Endothelial cell (in vitro differentiated cells): ENCODE measurements around the gene GFAP. TPM values are rescaled to one million over a fixed set of nuclear protein-coding genes. Genes with fewer than 3 reads are reported as not detected.

Source experiments
- DNase-seq: peaks from one replicate; pipeline ENCODE4 v3.0.0; 2021; ENCODE audit warnings: low spot score
- H3K27ac Mint-ChIP-seq: one replicate; pipeline ENCODE4 v1.8.0; 2021; ENCODE audit warnings: mixed read lengths, inconsistent platforms; ENCODE audit not compliant: unreplicated experiment
- H3K27me3 Mint-ChIP-seq: one replicate; pipeline ENCODE4 v1.8.0; 2021; ENCODE audit warnings: mild to moderate bottlenecking, moderate library complexity, mixed read lengths, inconsistent platforms; ENCODE audit not compliant: unreplicated experiment
- H3K36me3 Mint-ChIP-seq: one replicate; pipeline ENCODE4 v1.8.0; 2021; ENCODE audit warnings: mild to moderate bottlenecking, low read depth, mixed read lengths, inconsistent platforms; ENCODE audit not compliant: unreplicated experiment
- H3K4me1 Mint-ChIP-seq: one replicate; pipeline ENCODE4 v1.8.0; 2021; ENCODE audit warnings: mild to moderate bottlenecking, mixed read lengths, inconsistent platforms; ENCODE audit not compliant: unreplicated experiment
- H3K4me3 Mint-ChIP-seq: one replicate; pipeline ENCODE4 v1.8.0; 2021; ENCODE audit warnings: mild to moderate bottlenecking, mixed read lengths, inconsistent platforms; ENCODE audit not compliant: unreplicated experiment
- H3K9me3 Mint-ChIP-seq: one replicate; pipeline ENCODE4 v1.8.0; 2021; ENCODE audit warnings: mixed read lengths, inconsistent platforms; ENCODE audit not compliant: unreplicated experiment
- CTCF ChIP-seq: fragments of 200-600 bp; sonication (generic); IDR thresholded peaks from one replicate; pipeline ENCODE4 v1.5.0; 2021; ENCODE audit warnings: antibody characterized with exemption; ENCODE audit not compliant: unreplicated experiment
- total RNA-seq: library from RNA; stranded (reverse); fragmentation: NEBNext Ultra II Directional; extraction: Animal tissue kit (Norgen Biotek cat#: 25700); gene quantifications from one replicate; pipeline ENCODE4 v1.2.1, GENCODE V29; 2021; ENCODE audit not compliant: unreplicated experiment

Gene GFAP
- total RNA-seq, 1 donor from 2014 or later, result not detected

DNA sequence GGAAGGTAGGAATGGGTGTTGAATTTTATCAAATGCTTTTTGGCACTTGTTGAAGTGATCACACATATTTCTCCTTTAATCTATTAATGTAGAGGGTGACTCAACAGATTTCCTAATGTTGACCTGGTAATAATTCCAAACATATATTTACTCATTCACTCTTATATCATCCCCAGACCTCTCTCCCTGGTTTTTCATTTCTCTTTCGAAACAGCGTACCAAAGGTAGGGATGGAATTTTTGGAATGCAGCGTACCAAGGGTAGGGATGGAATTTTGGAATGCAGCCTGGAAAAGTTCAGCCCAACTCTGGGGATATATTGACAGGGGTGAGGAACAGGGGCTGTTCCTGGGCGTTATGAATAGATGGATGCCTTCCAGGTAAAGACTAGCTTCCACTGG is 25.0 kb upstream of the GFAP start:
- H3K9me3 Mint-ChIP-seq, result no peaks in the 10 kb centered on the region
- no peaks in the 10 kb centered on the region for H3K36me3 Mint-ChIP-seq
- H3K27me3 Mint-ChIP-seq, result no peaks in the 10 kb centered on the region
- TF ChIP-seq CTCF, result no peak
- no peak overlapping the region for H3K4me3 Mint-ChIP-seq
- no peaks in the 10 kb centered on the region for H3K4me1 Mint-ChIP-seq
- no peak overlapping the region for H3K27ac Mint-ChIP-seq
- no peak for DNase-seq

DNA sequence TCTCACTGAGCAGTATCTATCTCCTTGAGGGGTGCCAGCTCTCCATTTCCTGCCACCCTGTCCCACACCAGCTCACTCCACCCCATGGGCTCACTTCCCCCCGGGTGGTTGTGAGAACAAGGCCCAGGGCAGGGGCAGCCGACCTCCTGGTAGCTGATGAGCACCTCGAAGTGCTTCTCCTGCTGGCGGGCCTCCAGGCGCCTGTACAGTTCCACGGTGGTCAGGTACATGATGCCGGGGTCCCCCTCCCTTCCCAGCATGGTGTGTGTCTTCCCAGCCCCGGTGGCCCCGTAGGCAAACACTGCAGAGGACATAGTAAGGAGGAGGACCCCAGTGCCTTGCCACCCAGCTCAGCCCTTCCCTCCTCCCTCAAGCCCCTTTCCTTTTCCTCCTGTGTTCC is 19.8 kb upstream of the GFAP start:
- Mint-ChIP-seq H3K27ac (no peak overlapping the region), H3K9me3 (no peaks in the 10 kb centered on the region), H3K36me3 (peaks cover under 1% of the 10 kb centered on the region), H3K4me1 (no peaks in the 10 kb centered on the region), H3K4me3 (no peak overlapping the region), H3K27me3 (peaks cover 4% of the 10 kb centered on the region)
- DNase-seq, result no peak
- no peak for TF ChIP-seq CTCF

DNA sequence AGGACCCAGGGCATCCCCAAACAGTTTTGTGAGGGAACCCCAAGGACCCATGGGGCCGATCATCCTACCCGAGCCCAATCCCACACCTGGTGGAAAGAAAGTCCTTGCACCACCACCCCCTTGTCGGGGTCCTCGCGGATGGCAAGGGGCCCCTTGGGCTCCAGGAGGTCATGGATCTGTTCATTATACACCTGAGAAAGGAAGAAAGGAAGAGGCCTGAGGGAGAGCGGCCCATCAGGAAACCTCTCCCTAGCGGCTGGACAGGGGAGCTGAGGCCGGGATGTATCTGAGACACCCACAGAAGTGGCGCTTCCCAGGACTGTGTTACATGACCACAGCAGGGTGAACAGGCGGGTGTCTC is 19.4 kb upstream of the GFAP start:
- no peaks in the 10 kb centered on the region for H3K9me3 Mint-ChIP-seq
- peaks cover 5% of the 10 kb centered on the region for H3K36me3 Mint-ChIP-seq
- no peaks in the 10 kb centered on the region for H3K4me1 Mint-ChIP-seq
- no peak overlapping the region for H3K27ac Mint-ChIP-seq
- no peak for TF ChIP-seq CTCF
- H3K4me3 Mint-ChIP-seq, result no peak overlapping the region
- DNase-seq, result no peak
- peaks cover 4% of the 10 kb centered on the region for H3K27me3 Mint-ChIP-seq

DNA sequence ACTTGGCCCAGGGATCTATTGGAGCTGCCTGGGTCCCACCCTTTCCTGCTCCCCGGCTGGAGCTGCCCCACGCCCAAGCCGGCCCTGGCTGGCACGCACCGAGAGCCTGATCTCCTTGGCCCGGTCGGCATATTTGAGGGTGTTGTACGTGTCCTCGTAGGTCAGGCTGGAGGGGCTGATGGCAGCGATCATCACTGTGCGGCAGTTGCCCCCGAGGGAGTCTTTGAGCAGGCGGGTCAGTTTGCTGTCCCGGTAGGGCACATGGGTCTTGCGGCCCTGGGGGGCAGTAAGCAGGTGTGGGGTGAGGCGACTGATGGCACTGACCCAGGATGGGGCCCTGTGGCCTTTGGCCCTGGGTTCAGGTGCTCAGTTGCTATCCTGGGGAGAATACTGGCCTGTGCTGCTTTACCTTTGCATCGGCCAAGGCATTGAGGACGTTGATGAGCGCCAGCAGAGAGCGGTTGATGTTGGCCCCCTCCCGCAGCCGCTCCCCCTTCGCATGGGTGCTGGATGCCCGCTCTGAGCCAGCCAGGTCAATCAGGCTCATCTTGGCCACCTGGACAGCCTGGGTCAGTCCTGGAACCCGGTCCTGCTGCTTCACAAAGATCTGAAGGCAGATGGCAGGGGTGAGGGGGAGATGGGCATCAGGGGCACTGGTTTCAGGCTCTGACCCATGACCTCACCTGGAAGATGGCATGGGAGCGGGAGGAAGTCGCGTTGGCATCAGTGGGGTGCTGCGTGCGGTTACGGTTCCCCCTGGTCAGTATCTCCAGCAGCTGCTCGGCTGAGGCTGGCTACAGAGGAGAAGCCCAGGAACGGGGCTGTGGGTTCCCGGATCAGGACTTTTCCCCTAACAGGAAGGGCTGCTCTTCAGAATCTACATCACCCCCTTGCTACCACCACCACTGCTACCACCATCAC is 18.8 kb upstream of the GFAP start:
- Mint-ChIP-seq H3K36me3 (peaks cover 9% of the 10 kb centered on the region), H3K9me3 (no peaks in the 10 kb centered on the region)

More for the DNA sequence above, 18.8 kb upstream of the GFAP start:
- no peak for TF ChIP-seq CTCF
- no peak overlapping the region for H3K27ac Mint-ChIP-seq
- peaks cover 4% of the 10 kb centered on the region for H3K27me3 Mint-ChIP-seq
- H3K4me3 Mint-ChIP-seq, result no peak overlapping the region
- H3K4me1 Mint-ChIP-seq, result no peaks in the 10 kb centered on the region
- no peak for DNase-seq
